K562 (cell line): ENCODE results near the gene COPA. TPM values are rescaled to one million over a fixed set of nuclear protein-coding genes. Genes with fewer than 3 reads are reported as not detected.

ENCODE experiments used
- ATAC-seq: fragments of 200-7000 bp; cut with Tn5 transposase; 3 replicates; pipeline ENCODE4 v1.9.1; 2020; ENCODE audit warnings: moderate library complexity
- BruUV-seq: library from RNA; stranded (reverse); fragments of 400-500 nt; replicated peaks from 2 replicates; lab custom pipeline; 2021; lab: Mats Ljungman, UMichigan
- CTCF ChIA-PET: fragments of 300-600 bp; formaldehyde crosslinking; extraction: SDS; loops from one replicate; lab custom pipeline; 2021; ENCODE audit warnings: low intra/inter-chr PET ratio; lab: Yijun Ruan, JAX
- POLR2A ChIA-PET: fragments of 300-600, 350-650 bp; sonication (Branson Sonifier 250); formaldehyde crosslinking; extraction: SDS; loops from one replicate; lab custom pipeline; 2021; ENCODE audit warnings: antibody characterized with exemption, inconsistent platforms; lab: Yijun Ruan, JAX
- DNase-seq, 4 experiments: peaks; one replicate each; pipeline versions ENCODE4 v3.0.0 to v3.0.0-alpha.2; 2011 to 2018; ENCODE audit warnings: low spot score in 3 of 4, mixed read lengths in 3 of 4; ENCODE audit errors: extremely low read depth in 1 of 4
- FAIRE-seq: peaks from 2 replicates; lab custom pipeline; 2011; peaks lifted over from hg19 to GRCh38; lab: Jason Lieb, UNC
- H2AFZ ChIP-seq: 2 replicates; pipeline ENCODE4 v1.6.0; 2011; ENCODE audit warnings: low read depth, low read length, control low read depth, inconsistent platforms
- H3K27ac ChIP-seq: fragments of 200-600 bp; 3 replicates; pipeline ENCODE4 v1.8.0; 2011; ENCODE audit warnings: low read depth, mild to moderate bottlenecking, control low read depth, inconsistent platforms, low read length, moderate library complexity, mixed read lengths; ENCODE audit errors: extremely low read depth
- H3K27me3 ChIP-seq, 2 experiments: fragments of 300-600 bp in 1 of 2; 2 replicates in 1 of 2; 3 replicates in 1 of 2; pipeline versions ENCODE4 v1.6.0 to v1.8.0; 2011; ENCODE audit warnings: inconsistent platforms in 2 of 2, low read length in 2 of 2, mild to moderate bottlenecking in 1 of 2, mixed read lengths in 1 of 2, moderate library complexity in 1 of 2; ENCODE audit not compliant: control insufficient read depth in 2 of 2, insufficient read depth in 2 of 2
- H3K36me3 ChIP-seq: fragments of 300-600 bp; 3 replicates; pipeline ENCODE4 v1.8.0; 2011; ENCODE audit warnings: mild to moderate bottlenecking, low read length, inconsistent platforms; ENCODE audit not compliant: control insufficient read depth, insufficient read depth
- H3K4me1 ChIP-seq, 2 experiments: fragments of 200-600 bp in 1 of 2; replicated peaks in 1 of 2; 2 replicates in 1 of 2; 3 replicates in 1 of 2; pipeline versions ENCODE4 v1.5.1 to v1.8.0; 2011; ENCODE audit warnings: inconsistent platforms in 2 of 2, low read length in 2 of 2, mild to moderate bottlenecking in 1 of 2, mixed read lengths in 1 of 2, moderate library complexity in 1 of 2; ENCODE audit not compliant: control insufficient read depth in 2 of 2, insufficient read depth in 2 of 2
- H3K4me2 ChIP-seq: 2 replicates; pipeline ENCODE4 v1.6.1; 2011; ENCODE audit warnings: low read length, control low read depth, inconsistent platforms, mixed read lengths; ENCODE audit not compliant: insufficient read depth
- H3K4me3 ChIP-seq: fragments of 200-600 bp; sonication (generic), shearing (Covaris generic); 2 replicates; pipeline ENCODE4 v1.5.1; 2016; ENCODE audit warnings: control low read depth, inconsistent platforms
- H3K79me2 ChIP-seq: fragments of 200-600 bp; 3 replicates; pipeline ENCODE4 v1.8.0; 2011; ENCODE audit warnings: low read length, inconsistent platforms; ENCODE audit not compliant: control insufficient read depth, insufficient read depth
- H3K9ac ChIP-seq, 2 experiments: 2 replicates each; pipeline versions ENCODE4 v1.6.0 to v1.6.1; 2011; ENCODE audit warnings: low read depth in 2 of 2, low read length in 2 of 2, control low read depth in 1 of 2, inconsistent platforms in 1 of 2, mild to moderate bottlenecking in 1 of 2, mixed read lengths in 1 of 2; ENCODE audit not compliant: insufficient read depth in 1 of 2
- H3K9me1 ChIP-seq: one replicate; pipeline ENCODE4 v1.6.0; 2011; ENCODE audit warnings: inconsistent platforms, mild to moderate bottlenecking, low read length, moderate library complexity; ENCODE audit not compliant: control insufficient read depth, insufficient read depth
- H3K9me3 ChIP-seq: replicated peaks from 2 replicates; pipeline ENCODE4 v1.5.1; 2011; ENCODE audit warnings: low read depth, low read length, inconsistent platforms; ENCODE audit not compliant: control insufficient read depth, insufficient read depth
- H4K20me1 ChIP-seq: replicated peaks from 2 replicates; pipeline ENCODE4 v1.6.1; 2011; ENCODE audit warnings: low read length, inconsistent platforms, mixed read lengths; ENCODE audit not compliant: control insufficient read depth, insufficient read depth
- BRD9 ChIP-seq: fragments of 450-650 bp; IDR thresholded peaks from 2 replicates; pipeline ENCODE4 v1.6.1; 2018; ENCODE audit warnings: low read depth; ENCODE audit not compliant: partially characterized antibody
- HCFC1 ChIP-seq: IDR thresholded peaks from 2 replicates; pipeline ENCODE4 v1.6.1; 2012; ENCODE audit warnings: low read depth, low read length, improper control_type of control experiment
- HDAC2 ChIP-seq: fragments of 450-650 bp; IDR thresholded peaks from 2 replicates; pipeline ENCODE4 v1.6.1; 2016; ENCODE audit warnings: mild to moderate bottlenecking
- JUNB ChIP-seq: fragments of 450-650 bp; formaldehyde crosslinking; conservative IDR thresholded peaks from 2 replicates; pipeline ENCODE4 v1.4.0; 2020; ENCODE audit warnings: mild to moderate bottlenecking
- KAT7 ChIP-seq: sonication (generic); formaldehyde crosslinking; IDR thresholded peaks from 2 replicates; pipeline ENCODE4 v1.8.0; 2022; ENCODE audit warnings: missing genetic modification reagents, mild to moderate bottlenecking, borderline replicate concordance
- KLF16 ChIP-seq: IDR thresholded peaks from 2 replicates; pipeline ENCODE4 v1.6.1; 2016; ENCODE audit warnings: antibody characterized with exemption
- MAZ ChIP-seq, 2 experiments: fragments of 450-650 bp in 1 of 2; sonication (generic) in 1 of 2; formaldehyde crosslinking; IDR thresholded peaks in 1 of 2; conservative IDR thresholded peaks in 1 of 2; 2 replicates each; pipeline versions ENCODE4 v1.4.0 to v1.5.0; 2020; ENCODE audit warnings: mild to moderate bottlenecking in 1 of 2, missing genetic modification reagents in 1 of 2
- POLR3G ChIP-seq: IDR thresholded peaks from 2 replicates; pipeline ENCODE4 v1.6.1; 2011; ENCODE audit not compliant: insufficient read length, insufficient replicate concordance; ENCODE audit errors: extremely low read depth
- RAD21 ChIP-seq, 2 experiments: fragments of 250-450 bp in 1 of 2; fragments of 450-650 bp in 1 of 2; sonication (Bioruptor Pico) in 1 of 2; formaldehyde crosslinking in 1 of 2; IDR thresholded peaks in 1 of 2; conservative IDR thresholded peaks in 1 of 2; 2 replicates each; pipeline versions ENCODE4 v1.4.0 to v1.8.0; 2020 to 2022; ENCODE audit warnings: mild to moderate bottlenecking in 2 of 2, moderate library complexity in 1 of 2
- RB1 ChIP-seq: fragments of 450-650 bp; IDR thresholded peaks from 2 replicates; pipeline ENCODE4 v1.6.1; 2017; ENCODE audit warnings: low read depth, mild to moderate bottlenecking
- SMC3 ChIP-seq: conservative IDR thresholded peaks from 2 replicates; pipeline ENCODE4 v1.6.1; 2011; ENCODE audit warnings: low read depth, low read length, improper control_type of control experiment; ENCODE audit not compliant: insufficient read depth
- TRIM24 ChIP-seq, 2 experiments: fragments of 450-650 bp; IDR thresholded peaks; 2 replicates each; pipeline ENCODE4 v1.6.1; 2016
- XRCC3 ChIP-seq: fragments of 450-650 bp; IDR thresholded peaks from 2 replicates; pipeline ENCODE4 v1.6.1; 2017; ENCODE audit warnings: mild to moderate bottlenecking, moderate library complexity
- ZKSCAN8 ChIP-seq: fragments of 200-800 bp; sonication (Bioruptor generic); IDR thresholded peaks from 2 replicates; pipeline ENCODE4 v1.6.1; 2016; ENCODE audit warnings: missing genetic modification characterization, missing compliant biosample characterization
- ZNF134 ChIP-seq: fragments of 250-450 bp; sonication (Bioruptor Pico); conservative IDR thresholded peaks from 2 replicates; pipeline ENCODE4 v1.4.0; 2020
- WGBS: fragments of 100-300 bp; shearing (Covaris generic); methylation state at CpG from one replicate; pipeline ENCODE4 v1.1.6; 2016; ENCODE audit warnings: low coverage, mixed read lengths; ENCODE audit not compliant: insufficient coverage; ENCODE audit errors: missing lambda C conversion rate; 5-methylcytosine and 5-hydroxymethylcytosine counted together
- in situ Hi-C: fragments of 300-500 bp; cut with MboI; formaldehyde crosslinking; loops from 4 replicates; pipeline ENCODE4 v1.15.0; 2018; ENCODE audit warnings: inconsistent platforms, mixed read lengths
- intact Hi-C: fragments of 100-400 bp; cut with micrococcal nuclease; formaldehyde crosslinking; loops from 2 replicates; pipeline ENCODE4 v1.14.2; 2022
- polyA plus RNA-seq, 8 experiments: library from polyadenylated mRNA; depleted of rRNA in 4 of 8; stranded (reverse) in 5 of 8; unstranded in 3 of 8; fragments of >200 nt; fragmentation: Nextera tagmentation in 2 of 8; fragmentation: Illumina TruSeq in 1 of 8; extraction: Ambion mirVana in 2 of 8; extraction: Trizol in 1 of 8; gene quantifications; 2 replicates each; pipeline versions ENCODE4 v1.2.1 to v1.2.3, GENCODE V29; 2011 to 2014; ENCODE audit warnings: inconsistent platforms in 1 of 8, missing spikeins in 1 of 8
- total RNA-seq, 7 experiments: library from RNA; depleted of rRNA in 6 of 7; stranded (reverse); fragments of >200 nt in 6 of 7; fragmentation: Illumina TruSeq in 2 of 7; extraction: Trizol in 2 of 7; gene quantifications; 2 replicates each; pipeline versions ENCODE4 v1.2.1 to v1.2.3, GENCODE V29; 2011 to 2021; ENCODE audit warnings: low replicate concordance in 1 of 7
- TF ChIP-seq, protein P1 (sequence below), 3 experiments: IDR thresholded peaks in 2 of 3; conservative IDR thresholded peaks in 1 of 3; 2 replicates each; pipeline ENCODE4 v1.5.1; 2011 to 2012; ENCODE audit warnings: low read length in 3 of 3, mild to moderate bottlenecking in 3 of 3, control low read depth in 2 of 3, improper control_type of control experiment in 1 of 3, inconsistent platforms in 1 of 3, low read depth in 1 of 3, mixed read lengths in 1 of 3, moderate library complexity in 1 of 3; ENCODE audit not compliant: insufficient read depth in 2 of 3
- TF ChIP-seq, protein P2 (sequence below): fragments of 450-650 bp; IDR thresholded peaks from 2 replicates; pipeline ENCODE4 v1.6.1; 2018; ENCODE audit not compliant: partially characterized antibody

COPA gene
- total and polyA plus RNA-seq, 9 of the 15 experiments (the other 6 are each of a cell fraction or from before 2014, with no cell fraction given), result 49.8 to 222 (median 110) TPM

GRCh38 chr1:160376525-160377131 lies 33.6 kb upstream of the COPA start:
- Histone ChIP-seq H3K9me3 (no peaks in the 10 kb centered on the region), H4K20me1 (no peaks in the 10 kb centered on the region), H3K79me2 (no peaks in the 10 kb centered on the region), H3K4me3 (no peak overlapping the region), H3K4me1 (peaks cover 17 to 22% of the 10 kb centered on the region in 2 experiments), H3K9ac (0 out of 4 replicates have a peak overlapping the region, but pooled peaks of 1 of the 2 experiments have one; percentile 4), H3K27me3 (no peaks in the 10 kb centered on the region; a peak in 1 of 5 replicates), H3K36me3 (no peaks in the 10 kb centered on the region), H3K27ac (no peak overlapping the region), H2AFZ (peak overlapping the region; percentile 67), H3K9me1 (no peaks in the 10 kb centered on the region), H3K4me2 (peak overlapping the region; percentile 35)
- ChIA-PET CTCF (interaction anchor here (0.5 to 1.7 kb wide), 9 partner anchors 22 to 613 kb away, joined by 3 to 12 read pairs (median 4); no protein-coding TSS in a partner anchor), POLR2A (interaction anchor here (0.6 to 5.7 kb wide), 15 partner anchors 9 to 553 kb away, joined by 3 to 37 read pairs (median 4); no protein-coding TSS in a partner anchor)
- FAIRE-seq, result peak; percentile 91
- in situ Hi-C loops (loop anchor here (10.0 kb wide), 1 partner anchor 272 kb away; no protein-coding TSS in a partner anchor), intact Hi-C loops (loop anchor here (1.0 to 5.0 kb wide), 9 partner anchors 14 to 291 kb away; partner anchors contain the start of genes DCAF8 and PEX19)
- WGBS, result 2% methylated on average over 4 of the region's 5 CpGs
- no TSS peak for BruUV-seq
- DNase-seq, result peak; percentile 72 to 82 (median 74)
- peak; percentile 85 for ATAC-seq
- TF ChIP-seq RB1, result peak; percentile 77; the same call in 1 of the 2 replicates
- TF ChIP-seq JUNB (CRISPR knock-in tag), result no peak
- peak in 1 of 2 experiments; percentile 81; a peak in 2 of 4 replicates for TF ChIP-seq MAZ (CRISPR knock-in tag; conservative IDR thresholded peaks at IDR 0.05 in 1 of 2, IDR thresholded peaks at IDR 0.05 in 1 of 2)
- TF ChIP-seq, protein P1, sequence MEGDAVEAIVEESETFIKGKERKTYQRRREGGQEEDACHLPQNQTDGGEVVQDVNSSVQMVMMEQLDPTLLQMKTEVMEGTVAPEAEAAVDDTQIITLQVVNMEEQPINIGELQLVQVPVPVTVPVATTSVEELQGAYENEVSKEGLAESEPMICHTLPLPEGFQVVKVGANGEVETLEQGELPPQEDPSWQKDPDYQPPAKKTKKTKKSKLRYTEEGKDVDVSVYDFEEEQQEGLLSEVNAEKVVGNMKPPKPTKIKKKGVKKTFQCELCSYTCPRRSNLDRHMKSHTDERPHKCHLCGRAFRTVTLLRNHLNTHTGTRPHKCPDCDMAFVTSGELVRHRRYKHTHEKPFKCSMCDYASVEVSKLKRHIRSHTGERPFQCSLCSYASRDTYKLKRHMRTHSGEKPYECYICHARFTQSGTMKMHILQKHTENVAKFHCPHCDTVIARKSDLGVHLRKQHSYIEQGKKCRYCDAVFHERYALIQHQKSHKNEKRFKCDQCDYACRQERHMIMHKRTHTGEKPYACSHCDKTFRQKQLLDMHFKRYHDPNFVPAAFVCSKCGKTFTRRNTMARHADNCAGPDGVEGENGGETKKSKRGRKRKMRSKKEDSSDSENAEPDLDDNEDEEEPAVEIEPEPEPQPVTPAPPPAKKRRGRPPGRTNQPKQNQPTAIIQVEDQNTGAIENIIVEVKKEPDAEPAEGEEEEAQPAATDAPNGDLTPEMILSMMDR (IDR thresholded peaks at IDR 0.05 in 2 of 3, conservative IDR thresholded peaks at IDR 0.05 in 1 of 3; ENCODE audit: insufficient read depth in 2 of 3, low read depth in 1 of 3, low read length in 3 of 3), result peak; percentile 89 to 98 (median 94)
- TF ChIP-seq XRCC3, result no peak
- TF ChIP-seq SMC3, result peak; percentile 96
- TF ChIP-seq HDAC2, result no peak
- TF ChIP-seq KLF16, result peak; percentile 78
- TF ChIP-seq ZNF134, result peak; percentile 47; the same call in 1 of the 2 replicates
- TF ChIP-seq BRD9, result peak; percentile 20
- TF ChIP-seq POLR3G, result no peak
- TF ChIP-seq ZKSCAN8 (CRISPR knock-in tag), result no peak
- 0 out of 2 replicates have a peak, but pooled peaks have one; percentile 70 for TF ChIP-seq KAT7 (CRISPR knock-in tag)
- peak; percentile 97 to 99 for TF ChIP-seq RAD21 (CRISPR knock-in tag; conservative IDR thresholded peaks at IDR 0.05 in 1 of 2, IDR thresholded peaks at IDR 0.05 in 1 of 2)
- no peak for TF ChIP-seq TRIM24 (IDR thresholded peaks at IDR 0.05)
- 0 out of 2 replicates have a peak, but pooled peaks have one; percentile 11 for TF ChIP-seq HCFC1
- TF ChIP-seq, protein P2, sequence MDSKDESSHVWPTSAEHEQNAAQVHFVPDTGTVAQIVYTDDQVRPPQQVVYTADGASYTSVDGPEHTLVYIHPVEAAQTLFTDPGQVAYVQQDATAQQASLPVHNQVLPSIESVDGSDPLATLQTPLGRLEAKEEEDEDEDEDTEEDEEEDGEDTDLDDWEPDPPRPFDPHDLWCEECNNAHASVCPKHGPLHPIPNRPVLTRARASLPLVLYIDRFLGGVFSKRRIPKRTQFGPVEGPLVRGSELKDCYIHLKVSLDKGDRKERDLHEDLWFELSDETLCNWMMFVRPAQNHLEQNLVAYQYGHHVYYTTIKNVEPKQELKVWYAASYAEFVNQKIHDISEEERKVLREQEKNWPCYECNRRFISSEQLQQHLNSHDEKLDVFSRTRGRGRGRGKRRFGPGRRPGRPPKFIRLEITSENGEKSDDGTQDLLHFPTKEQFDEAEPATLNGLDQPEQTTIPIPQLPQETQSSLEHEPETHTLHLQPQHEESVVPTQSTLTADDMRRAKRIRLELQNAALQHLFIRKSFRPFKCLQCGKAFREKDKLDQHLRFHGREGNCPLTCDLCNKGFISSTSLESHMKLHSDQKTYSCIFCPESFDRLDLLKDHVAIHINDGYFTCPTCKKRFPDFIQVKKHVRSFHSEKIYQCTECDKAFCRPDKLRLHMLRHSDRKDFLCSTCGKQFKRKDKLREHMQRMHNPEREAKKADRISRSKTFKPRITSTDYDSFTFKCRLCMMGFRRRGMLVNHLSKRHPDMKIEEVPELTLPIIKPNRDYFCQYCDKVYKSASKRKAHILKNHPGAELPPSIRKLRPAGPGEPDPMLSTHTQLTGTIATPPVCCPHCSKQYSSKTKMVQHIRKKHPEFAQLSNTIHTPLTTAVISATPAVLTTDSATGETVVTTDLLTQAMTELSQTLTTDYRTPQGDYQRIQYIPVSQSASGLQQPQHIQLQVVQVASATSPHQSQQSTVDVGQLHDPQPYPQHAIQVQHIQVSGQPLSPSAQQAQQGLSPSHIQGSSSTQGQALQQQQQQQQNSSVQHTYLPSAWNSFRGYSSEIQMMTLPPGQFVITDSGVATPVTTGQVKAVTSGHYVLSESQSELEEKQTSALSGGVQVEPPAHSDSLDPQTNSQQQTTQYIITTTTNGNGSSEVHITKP, result peak; percentile 20
